Measurements from ENCODE around the gene HSPB6. TPM values are rescaled to one million over a fixed set of nuclear protein-coding genes. Genes with fewer than 3 reads are reported as not detected.

The HSPB6 gene
- total RNA-seq, 1 donor from 2014 or later, result not detected

DNA sequence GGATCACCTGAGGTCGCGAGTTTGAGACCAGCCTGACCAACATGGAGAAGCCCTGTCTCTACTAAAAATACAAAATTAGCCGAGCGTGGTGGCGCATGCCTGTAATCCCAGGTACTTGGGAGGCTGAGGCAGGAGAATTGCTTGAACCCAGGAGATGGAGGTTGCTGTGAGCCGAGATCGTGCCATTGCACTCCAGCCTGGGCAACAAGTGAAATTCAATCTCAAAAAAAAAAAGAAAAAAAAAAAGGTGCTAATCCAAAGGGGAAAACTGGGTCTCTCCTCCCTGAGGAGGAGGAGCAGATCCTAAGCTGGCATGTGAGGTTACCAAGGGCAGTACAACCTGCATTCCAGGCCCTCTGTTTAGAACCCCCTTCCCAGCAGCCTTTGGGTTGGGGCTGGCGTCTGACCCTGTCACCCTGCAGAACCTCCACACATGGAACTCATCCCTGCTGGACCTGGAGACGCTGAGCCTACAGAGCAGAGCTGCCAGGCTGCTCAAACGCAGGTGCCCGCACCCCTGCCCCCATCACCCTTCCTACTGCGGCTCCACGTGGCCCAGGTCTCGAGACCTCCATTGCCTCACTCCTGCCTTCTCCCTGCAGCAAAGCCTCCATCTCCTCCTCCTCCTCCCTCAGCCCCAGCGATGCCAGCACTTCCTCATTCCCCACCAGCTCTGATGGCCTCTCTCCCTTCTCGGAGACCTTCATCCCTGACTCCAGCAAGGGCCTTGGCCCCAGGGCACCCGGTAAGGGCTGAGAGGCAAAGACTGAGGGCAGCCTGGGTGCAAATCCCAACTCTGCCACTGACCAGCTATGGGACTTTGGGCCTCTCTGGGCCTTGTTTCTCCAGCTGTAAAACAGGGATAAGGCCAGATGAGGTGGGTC lies 7.8 kb upstream of the HSPB6 start:
- no peak for DNase-seq (ENCODE audit: low spot score)
- H3K9me3 Mint-ChIP-seq (ENCODE audit: unreplicated experiment), result no peaks in the 10 kb centered on the region
- TF ChIP-seq, protein P1, sequence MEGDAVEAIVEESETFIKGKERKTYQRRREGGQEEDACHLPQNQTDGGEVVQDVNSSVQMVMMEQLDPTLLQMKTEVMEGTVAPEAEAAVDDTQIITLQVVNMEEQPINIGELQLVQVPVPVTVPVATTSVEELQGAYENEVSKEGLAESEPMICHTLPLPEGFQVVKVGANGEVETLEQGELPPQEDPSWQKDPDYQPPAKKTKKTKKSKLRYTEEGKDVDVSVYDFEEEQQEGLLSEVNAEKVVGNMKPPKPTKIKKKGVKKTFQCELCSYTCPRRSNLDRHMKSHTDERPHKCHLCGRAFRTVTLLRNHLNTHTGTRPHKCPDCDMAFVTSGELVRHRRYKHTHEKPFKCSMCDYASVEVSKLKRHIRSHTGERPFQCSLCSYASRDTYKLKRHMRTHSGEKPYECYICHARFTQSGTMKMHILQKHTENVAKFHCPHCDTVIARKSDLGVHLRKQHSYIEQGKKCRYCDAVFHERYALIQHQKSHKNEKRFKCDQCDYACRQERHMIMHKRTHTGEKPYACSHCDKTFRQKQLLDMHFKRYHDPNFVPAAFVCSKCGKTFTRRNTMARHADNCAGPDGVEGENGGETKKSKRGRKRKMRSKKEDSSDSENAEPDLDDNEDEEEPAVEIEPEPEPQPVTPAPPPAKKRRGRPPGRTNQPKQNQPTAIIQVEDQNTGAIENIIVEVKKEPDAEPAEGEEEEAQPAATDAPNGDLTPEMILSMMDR (IDR thresholded peaks at IDR 0.05; ENCODE audit: unreplicated experiment), result no peak
- H3K36me3 Mint-ChIP-seq (ENCODE audit: low read depth, unreplicated experiment), result peaks cover 5% of the 10 kb centered on the region
- no peak overlapping the region for H3K4me3 Mint-ChIP-seq (ENCODE audit: unreplicated experiment)
- no peaks in the 10 kb centered on the region for H3K4me1 Mint-ChIP-seq (ENCODE audit: unreplicated experiment)
- no peak overlapping the region for H3K27ac Mint-ChIP-seq (ENCODE audit: unreplicated experiment)
- H3K27me3 Mint-ChIP-seq (ENCODE audit: unreplicated experiment), result peaks cover 5% of the 10 kb centered on the region

DNA sequence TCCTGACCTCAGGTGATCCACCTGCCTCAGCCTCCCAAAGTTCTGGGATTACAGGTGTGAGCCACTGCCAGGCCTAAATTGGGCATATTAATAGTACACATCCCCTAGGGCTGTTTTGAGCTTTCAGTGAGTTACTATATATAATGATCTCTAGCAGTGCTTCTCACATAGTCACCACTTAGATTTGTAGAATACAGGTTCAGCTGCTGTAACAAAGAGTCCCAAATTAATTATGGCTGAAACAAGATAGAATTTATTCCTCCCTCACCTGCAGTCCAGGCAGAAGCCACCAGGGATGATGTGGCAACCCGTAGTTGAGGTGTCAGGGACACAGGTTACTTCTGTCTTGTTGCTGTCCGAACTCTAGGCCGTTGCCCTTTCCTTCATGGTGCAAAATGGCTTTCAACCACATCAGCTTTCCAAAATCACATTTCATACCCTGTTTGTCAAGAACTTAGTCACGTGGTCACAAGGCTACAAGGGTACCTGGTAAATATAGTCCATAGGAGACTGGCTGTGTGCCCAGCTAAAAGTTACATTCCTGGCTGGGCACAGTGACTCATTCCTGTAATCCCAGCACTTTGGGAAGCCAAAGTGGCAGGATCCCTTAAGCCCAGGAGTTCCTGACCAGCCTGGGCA lies 4.0 kb upstream of the HSPB6 start:
- no peaks in the 10 kb centered on the region for H3K36me3 Mint-ChIP-seq (ENCODE audit: low read depth, unreplicated experiment)
- peaks cover 19% of the 10 kb centered on the region for H3K27me3 Mint-ChIP-seq (ENCODE audit: unreplicated experiment)
- H3K9me3 Mint-ChIP-seq (ENCODE audit: unreplicated experiment), result no peaks in the 10 kb centered on the region
- no peak for DNase-seq (ENCODE audit: low spot score)
- H3K4me1 Mint-ChIP-seq (ENCODE audit: unreplicated experiment), result peaks cover 14% of the 10 kb centered on the region
- TF ChIP-seq, protein P1 (IDR thresholded peaks at IDR 0.05; ENCODE audit: unreplicated experiment), result no peak
- H3K27ac Mint-ChIP-seq (ENCODE audit: unreplicated experiment), result no peak overlapping the region
- no peak overlapping the region for H3K4me3 Mint-ChIP-seq (ENCODE audit: unreplicated experiment)

GRCh38 chr19:35759697-35760096 lies 2.9 kb upstream of the HSPB6 start:
- Mint-ChIP-seq H3K4me1 (ENCODE audit: unreplicated experiment) (peaks cover 18% of the 10 kb centered on the region), H3K36me3 (ENCODE audit: low read depth, unreplicated experiment) (peaks cover 5% of the 10 kb centered on the region), H3K27ac (ENCODE audit: unreplicated experiment) (peak overlapping the region; percentile 31), H3K9me3 (ENCODE audit: unreplicated experiment) (no peaks in the 10 kb centered on the region), H3K4me3 (ENCODE audit: unreplicated experiment) (peak overlapping the region; percentile 70), H3K27me3 (ENCODE audit: unreplicated experiment) (peaks cover 21% of the 10 kb centered on the region)
- DNase-seq (ENCODE audit: low spot score), result no peak
- TF ChIP-seq, protein P1 (IDR thresholded peaks at IDR 0.05; ENCODE audit: unreplicated experiment), result no peak

- DNase-seq (ENCODE audit: low spot score), result peak; percentile 93
- H3K4me3 Mint-ChIP-seq (ENCODE audit: unreplicated experiment), result peak within 1 kb of the TSS; percentile 94
- H3K27me3 Mint-ChIP-seq (ENCODE audit: unreplicated experiment), result peaks cover 27% of the 10 kb centered on the region
- H3K4me1 Mint-ChIP-seq (ENCODE audit: unreplicated experiment), result peaks cover 18% of the 10 kb centered on the region
- TF ChIP-seq, protein P1 (IDR thresholded peaks at IDR 0.05; ENCODE audit: unreplicated experiment), result no peak
- peak within 1 kb of the TSS; percentile 86 for H3K27ac Mint-ChIP-seq (ENCODE audit: unreplicated experiment)
- H3K9me3 Mint-ChIP-seq (ENCODE audit: unreplicated experiment), result no peaks in the 10 kb centered on the region
- peaks cover 8% of the 10 kb centered on the region for H3K36me3 Mint-ChIP-seq (ENCODE audit: low read depth, unreplicated experiment)
Observed at GRCh38 chr19:35757749-35758608, 1.1 kb upstream of the HSPB6 start, which contains the start of gene PROSER3. PROSER3 (plus strand) TSS chr19:35758176; CDS start chr19:35758216, 40 bp downstream.

Data from endothelial cell (in vitro differentiated cells).